Stimulated activated naive CD4-positive, alpha-beta T cell (primary cell): ENCODE data around the gene ARHGEF26.

Experiments used
- DNase-seq, 6 experiments: peaks; one replicate each; lab custom pipeline; 2025; lab: John Stamatoyannopoulos, UW

ARHGEF26 gene

GRCh38 chr3:154252759-154253638 is 131.8 kb downstream of the ARHGEF26 start:
- DNase-seq, result peak in 5 of 6 experiments; percentile 22 to 58 (median 48)

- no peak for DNase-seq
Measured at GRCh38 chr3:154254527-154254926, 133.3 kb downstream of the ARHGEF26 start.

GRCh38 chr3:154273381-154273780 is 152.2 kb downstream of the ARHGEF26 start:
- DNase-seq, result no peak

- no peak for DNase-seq
Measured at GRCh38 chr3:154274348-154274747, 153.2 kb downstream of the ARHGEF26 start.

GRCh38 chr3:154275292-154275691 is 154.1 kb downstream of the ARHGEF26 start:
- no peak for DNase-seq

- no peak for DNase-seq
Measured at GRCh38 chr3:154275965-154276364, 154.8 kb downstream of the ARHGEF26 start.

GRCh38 chr3:154280161-154280560 is 159.0 kb downstream of the ARHGEF26 start:
- DNase-seq, result no peak

- DNase-seq, result no peak
Measured at GRCh38 chr3:154285221-154285620, 164.0 kb downstream of the ARHGEF26 start.

- no peak for DNase-seq
Measured at GRCh38 chr3:154290187-154290586, 169.0 kb downstream of the ARHGEF26 start.

- no peak for DNase-seq
Measured at GRCh38 chr3:154294016-154294415, 172.8 kb downstream of the ARHGEF26 start.

- DNase-seq, result no peak
Measured at GRCh38 chr3:154301561-154301960, 180.4 kb downstream of the ARHGEF26 start.

GRCh38 chr3:154304116-154304786 is 183.1 kb downstream of the ARHGEF26 start:
- DNase-seq, result no peak

GRCh38 chr3:154304936-154305335 is 183.7 kb downstream of the ARHGEF26 start:
- no peak for DNase-seq

GRCh38 chr3:154307363-154307762 is 186.2 kb downstream of the ARHGEF26 start:
- no peak for DNase-seq
